Activated CD4-positive, alpha-beta T cell treated with anti-CD3 and anti-CD28 coated beads for 1 hour (primary cell): ENCODE results near the gene SUDS3.
"Not testable (repeated sequence)": the region's sequence is repeated elsewhere in the genome, so short reads cannot be mapped to it uniquely, and the experiment has no call there.

Source experiments
- DNase-seq: peaks from one replicate; pipeline ENCODE4 v3.0.0-alpha.2; 2020

Gene SUDS3

GRCh38 chr12:118376089-118377020 is at the start of gene SUDS3:
SUDS3 (plus strand) TSS chr12:118376555; CDS start chr12:118376692, 137 bp downstream.
- peak; percentile 88 for DNase-seq

- DNase-seq: no peak
Observed at GRCh38 chr12:118326991-118327390, 49.4 kb upstream of the SUDS3 start.

GRCh38 chr12:118327391-118327790 is 49.0 kb upstream of the SUDS3 start:
- DNase-seq: no peak

GRCh38 chr12:118328486-118329330 is 47.6 kb upstream of the SUDS3 start:
- DNase-seq: no peak

GRCh38 chr12:118330421-118331018 is 45.8 kb upstream of the SUDS3 start:
- no peak for DNase-seq

GRCh38 chr12:118332511-118332910 is 43.8 kb upstream of the SUDS3 start:
- no peak for DNase-seq

- DNase-seq: no peak
Observed at GRCh38 chr12:118334241-118334640, 42.1 kb upstream of the SUDS3 start.

- no peak for DNase-seq
Observed at GRCh38 chr12:118334939-118335567, 41.3 kb upstream of the SUDS3 start.

- no peak for DNase-seq
Observed at GRCh38 chr12:118336123-118336522, 40.2 kb upstream of the SUDS3 start.

GRCh38 chr12:118337194-118337838 is 39.0 kb upstream of the SUDS3 start:
- DNase-seq: no peak

GRCh38 chr12:118342090-118342489 is 34.3 kb upstream of the SUDS3 start:
- DNase-seq: no peak

- DNase-seq: no peak
Observed at GRCh38 chr12:118344829-118345228, 31.5 kb upstream of the SUDS3 start.

- DNase-seq: no peak
Observed at GRCh38 chr12:118345355-118345754, 31.0 kb upstream of the SUDS3 start.

- DNase-seq: no peak
Observed at GRCh38 chr12:118346895-118347294, 29.5 kb upstream of the SUDS3 start.

- DNase-seq: no peak
Observed at GRCh38 chr12:118347916-118348315, 28.4 kb upstream of the SUDS3 start.

GRCh38 chr12:118350908-118351559 is 25.3 kb upstream of the SUDS3 start:
- no peak for DNase-seq

GRCh38 chr12:118353721-118354120 is 22.6 kb upstream of the SUDS3 start:
- no peak for DNase-seq

GRCh38 chr12:118354503-118354902 is 21.9 kb upstream of the SUDS3 start:
- not testable (repeated sequence) for DNase-seq

- DNase-seq: no peak
Observed at GRCh38 chr12:118354903-118355302, 21.5 kb upstream of the SUDS3 start.

GRCh38 chr12:118355843-118356242 is 20.5 kb upstream of the SUDS3 start:
- DNase-seq: no peak

- no peak for DNase-seq
Observed at GRCh38 chr12:118356809-118357256, 19.5 kb upstream of the SUDS3 start.
